WERI-Rb-1 (cell line): ENCODE measurements around the gene CDK5RAP2.

Experiments
- DNase-seq: peaks from one replicate; pipeline ENCODE4 v3.0.0-alpha.2; 2020
- H3K27ac ChIP-seq: fragments of 250-450 bp; sonication (Bioruptor Pico); 2 replicates; pipeline ENCODE4 v1.5.1; 2020; ENCODE audit warnings: mild to moderate bottlenecking, moderate library complexity
- H3K27me3 ChIP-seq: fragments of 250-450 bp; sonication (Bioruptor Pico); 2 replicates; pipeline ENCODE4 v1.5.1; 2021; ENCODE audit warnings: mild to moderate bottlenecking, low read depth, moderate library complexity; ENCODE audit not compliant: insufficient read depth, severe bottlenecking
- H3K36me3 ChIP-seq: fragments of 250-450 bp; sonication (Bioruptor Pico); 2 replicates; pipeline ENCODE4 v1.5.1; 2020; ENCODE audit warnings: mild to moderate bottlenecking, moderate library complexity
- H3K4me3 ChIP-seq: 2 replicates; pipeline ENCODE4 v1.5.1; 2011; ENCODE audit warnings: low read depth, mild to moderate bottlenecking, control low read depth, low read length
- H3K9me3 ChIP-seq: fragments of 250-450 bp; sonication (Bioruptor Pico); 2 replicates; pipeline ENCODE4 v1.5.1; 2021; ENCODE audit warnings: mild to moderate bottlenecking, moderate library complexity; ENCODE audit not compliant: severe bottlenecking
- TF ChIP-seq, protein P1 (sequence below): IDR thresholded peaks from 2 replicates; pipeline ENCODE4 v1.5.1; 2011; ENCODE audit warnings: low read depth, mild to moderate bottlenecking, control low read depth, inconsistent platforms, low read length

The CDK5RAP2 gene

DNA sequence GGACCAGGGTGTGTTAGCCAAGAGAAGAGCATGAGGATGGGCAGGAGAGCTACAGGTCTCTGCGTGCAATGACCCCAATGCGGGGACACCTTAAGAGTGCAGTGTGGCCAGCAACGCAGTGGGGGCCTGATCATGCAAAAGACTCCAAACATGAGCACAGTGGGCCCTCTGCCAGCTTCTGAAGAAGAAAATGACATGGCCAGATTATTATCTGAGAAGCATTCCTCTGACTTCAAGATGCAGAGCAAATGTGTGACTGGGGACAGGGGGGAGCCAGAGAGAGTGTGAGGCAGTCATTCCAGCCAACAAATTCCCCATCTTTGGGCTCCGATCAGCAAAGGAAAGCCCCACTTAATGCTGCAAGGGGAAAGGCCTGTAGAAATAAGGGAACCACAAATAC, 229.4 kb downstream of the CDK5RAP2 start:
- TF ChIP-seq, protein P1, sequence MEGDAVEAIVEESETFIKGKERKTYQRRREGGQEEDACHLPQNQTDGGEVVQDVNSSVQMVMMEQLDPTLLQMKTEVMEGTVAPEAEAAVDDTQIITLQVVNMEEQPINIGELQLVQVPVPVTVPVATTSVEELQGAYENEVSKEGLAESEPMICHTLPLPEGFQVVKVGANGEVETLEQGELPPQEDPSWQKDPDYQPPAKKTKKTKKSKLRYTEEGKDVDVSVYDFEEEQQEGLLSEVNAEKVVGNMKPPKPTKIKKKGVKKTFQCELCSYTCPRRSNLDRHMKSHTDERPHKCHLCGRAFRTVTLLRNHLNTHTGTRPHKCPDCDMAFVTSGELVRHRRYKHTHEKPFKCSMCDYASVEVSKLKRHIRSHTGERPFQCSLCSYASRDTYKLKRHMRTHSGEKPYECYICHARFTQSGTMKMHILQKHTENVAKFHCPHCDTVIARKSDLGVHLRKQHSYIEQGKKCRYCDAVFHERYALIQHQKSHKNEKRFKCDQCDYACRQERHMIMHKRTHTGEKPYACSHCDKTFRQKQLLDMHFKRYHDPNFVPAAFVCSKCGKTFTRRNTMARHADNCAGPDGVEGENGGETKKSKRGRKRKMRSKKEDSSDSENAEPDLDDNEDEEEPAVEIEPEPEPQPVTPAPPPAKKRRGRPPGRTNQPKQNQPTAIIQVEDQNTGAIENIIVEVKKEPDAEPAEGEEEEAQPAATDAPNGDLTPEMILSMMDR, result no peak
- H3K36me3 ChIP-seq, result no peaks in the 10 kb centered on the region
- no peaks in the 10 kb centered on the region for H3K9me3 ChIP-seq
- H3K27ac ChIP-seq, result no peak overlapping the region
- DNase-seq, result no peak
- no peaks in the 10 kb centered on the region for H3K27me3 ChIP-seq
- H3K4me3 ChIP-seq, result no peak overlapping the region

DNA sequence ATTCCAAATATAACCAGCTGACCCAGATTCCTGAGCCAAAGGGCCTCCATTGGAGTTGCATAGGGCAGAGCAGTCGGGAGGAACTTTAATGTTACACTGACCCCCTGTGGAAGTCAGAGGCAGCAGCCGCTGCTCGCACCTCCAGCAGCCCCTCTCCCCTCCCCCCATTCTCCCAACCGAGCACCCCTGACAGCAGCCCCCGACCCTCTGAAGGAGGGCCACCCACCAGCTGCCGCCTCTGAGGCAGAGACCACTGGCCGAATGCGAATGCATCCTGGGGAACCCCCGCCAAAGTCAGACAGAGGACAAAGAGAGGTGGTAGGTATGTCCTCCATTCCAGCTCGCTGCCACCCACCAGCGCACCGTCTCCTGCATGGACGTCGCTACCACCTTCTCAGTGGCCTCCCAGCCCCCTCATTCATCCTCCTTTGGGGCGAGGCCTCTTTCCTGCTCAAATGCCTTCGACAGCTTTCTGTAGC, 231.0 kb downstream of the CDK5RAP2 start:
- no peaks in the 10 kb centered on the region for H3K27me3 ChIP-seq
- peak; percentile 73 for DNase-seq
- TF ChIP-seq, protein P1, result peak; percentile 94
- H3K4me3 ChIP-seq, result peak overlapping the region; percentile 44
- no peak overlapping the region for H3K27ac ChIP-seq
- no peaks in the 10 kb centered on the region for H3K36me3 ChIP-seq
- H3K9me3 ChIP-seq, result no peaks in the 10 kb centered on the region

DNA sequence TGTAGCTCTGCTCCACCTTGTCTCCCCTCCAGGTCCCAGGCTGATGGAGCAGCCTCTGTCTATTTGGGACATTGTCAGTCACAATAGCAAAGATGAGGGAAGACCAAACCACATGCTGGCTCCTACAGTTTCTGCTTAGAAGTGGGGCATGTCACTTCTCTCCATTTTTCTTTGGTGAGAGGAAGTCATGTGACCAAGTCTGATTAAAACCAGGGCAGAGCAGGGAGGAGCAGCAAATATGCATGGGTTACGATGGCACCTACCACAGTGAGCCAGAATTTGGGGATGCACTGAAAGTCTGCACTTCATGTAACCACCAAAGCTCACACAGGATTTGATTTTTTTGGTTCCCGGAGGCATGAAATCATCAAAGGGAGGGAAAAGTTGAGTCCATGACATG, 234.6 kb downstream of the CDK5RAP2 start:
- Histone ChIP-seq H3K36me3 (no peaks in the 10 kb centered on the region), H3K9me3 (no peaks in the 10 kb centered on the region), H3K4me3 (no peak overlapping the region), H3K27me3 (no peaks in the 10 kb centered on the region), H3K27ac (no peak overlapping the region)
- DNase-seq, result no peak
- TF ChIP-seq, protein P1, result no peak

DNA sequence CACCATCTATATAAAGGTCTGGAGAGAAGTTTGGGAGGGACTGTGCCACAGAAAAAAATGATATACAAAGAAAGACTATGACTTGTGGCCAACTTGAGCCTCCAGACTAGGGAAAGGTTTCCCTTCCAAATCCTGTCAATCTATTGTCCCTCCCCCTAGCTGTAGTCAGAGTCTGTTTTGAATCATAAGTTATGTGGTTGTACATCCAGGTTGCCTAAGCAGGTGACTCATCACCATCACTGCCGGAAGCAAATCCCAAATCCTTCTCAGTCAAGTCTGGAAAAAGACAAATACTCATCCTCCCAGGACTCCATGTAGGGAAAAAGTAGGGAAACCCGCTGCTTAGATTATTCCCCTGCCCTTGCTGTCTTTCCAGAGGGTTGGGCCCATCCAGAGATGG, 235.7 kb downstream of the CDK5RAP2 start:
- H3K27ac ChIP-seq, result no peak overlapping the region
- H3K36me3 ChIP-seq, result no peaks in the 10 kb centered on the region
- DNase-seq, result no peak
- no peaks in the 10 kb centered on the region for H3K9me3 ChIP-seq
- no peak overlapping the region for H3K4me3 ChIP-seq
- H3K27me3 ChIP-seq, result no peaks in the 10 kb centered on the region
- TF ChIP-seq, protein P1, result no peak

DNA sequence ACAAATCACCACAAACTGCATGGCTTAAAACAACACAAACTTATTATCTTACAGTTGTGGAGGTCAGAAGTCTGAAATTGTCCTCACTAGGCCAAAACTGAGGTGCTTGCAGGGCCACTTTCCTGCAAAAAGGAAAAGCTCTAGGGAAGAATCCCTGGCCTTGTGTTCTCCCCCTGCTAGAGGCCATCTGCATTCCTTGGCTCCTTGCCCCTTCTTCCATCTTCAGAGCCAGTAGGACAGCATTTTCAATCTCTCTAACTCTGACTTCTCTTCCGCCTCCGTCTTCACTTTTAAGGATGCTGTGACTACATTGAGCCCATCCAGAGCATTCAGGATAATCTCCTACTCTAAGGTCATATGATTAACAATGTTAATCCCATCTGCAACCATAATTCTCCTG, 236.6 kb downstream of the CDK5RAP2 start:
- Histone ChIP-seq H3K27me3 (no peaks in the 10 kb centered on the region), H3K4me3 (no peak overlapping the region), H3K36me3 (no peaks in the 10 kb centered on the region), H3K27ac (no peak overlapping the region), H3K9me3 (no peaks in the 10 kb centered on the region)
- TF ChIP-seq, protein P1, result no peak
- DNase-seq, result no peak
